Brain microvascular endothelial cell (primary cell): ENCODE measurements around the gene GORAB.

Experiments used
- DNase-seq: peaks from one replicate; pipeline ENCODE4 v3.0.0-alpha.2; 2020
- H3K27ac ChIP-seq: fragments of 250-450 bp; sonication (Bioruptor Pico); 2 replicates; pipeline ENCODE4 v1.5.1; 2020; ENCODE audit warnings: mild to moderate bottlenecking, moderate library complexity
- H3K27me3 ChIP-seq: fragments of 250-450 bp; sonication (Bioruptor Pico); replicated peaks from 2 replicates; pipeline ENCODE4 v1.5.1; 2020; ENCODE audit warnings: mild to moderate bottlenecking
- H3K36me3 ChIP-seq: fragments of 250-450 bp; sonication (Bioruptor Pico); replicated peaks from 2 replicates; pipeline ENCODE4 v1.5.1; 2020; ENCODE audit warnings: mild to moderate bottlenecking
- H3K4me3 ChIP-seq: 2 replicates; pipeline ENCODE4 v1.5.1; 2011; ENCODE audit warnings: low read depth, mild to moderate bottlenecking, control low read depth, low read length, moderate library complexity
- CTCF ChIP-seq: IDR thresholded peaks from 2 replicates; pipeline ENCODE4 v1.5.1; 2011; ENCODE audit warnings: low read depth, mild to moderate bottlenecking, moderate library complexity, low read length, control low read depth, inconsistent platforms; ENCODE audit errors: missing control alignments
- in situ Hi-C: cut with HindIII; loops from 2 replicates; pipeline ENCODE4 v1.10.0; 2017; ENCODE audit warnings: low sequenced_read_pairs, low pct_ligation_motif_present

The GORAB gene

GRCh38 chr1:170586321-170587252, 54.6 kb downstream of the GORAB start:
- in situ Hi-C loops = no loop called here
- H3K27me3 ChIP-seq = no peaks in the 10 kb centered on the region
- no peak overlapping the region for H3K4me3 ChIP-seq
- DNase-seq = no peak
- H3K27ac ChIP-seq = no peak overlapping the region
- no peak for TF ChIP-seq CTCF
- no peaks in the 10 kb centered on the region for H3K36me3 ChIP-seq

- no peak overlapping the region for H3K27ac ChIP-seq
- no peak for TF ChIP-seq CTCF
- in situ Hi-C loops = no loop called here
- no peak for DNase-seq
- no peaks in the 10 kb centered on the region for H3K36me3 ChIP-seq
- H3K4me3 ChIP-seq = no peak overlapping the region
- no peaks in the 10 kb centered on the region for H3K27me3 ChIP-seq
These were observed 55.3 kb downstream of the GORAB start for GRCh38 chr1:170587253-170587593.

GRCh38 chr1:170590921-170591705, 59.1 kb downstream of the GORAB start:
- no peak overlapping the region for H3K4me3 ChIP-seq
- no peak for DNase-seq
- H3K36me3 ChIP-seq = no peaks in the 10 kb centered on the region
- H3K27me3 ChIP-seq = no peaks in the 10 kb centered on the region
- TF ChIP-seq CTCF = no peak
- in situ Hi-C loops = no loop called here
- no peak overlapping the region for H3K27ac ChIP-seq

GRCh38 chr1:170592591-170593111, 60.7 kb downstream of the GORAB start:
- H3K27me3 ChIP-seq = no peaks in the 10 kb centered on the region
- in situ Hi-C loops = no loop called here
- no peak for DNase-seq
- H3K27ac ChIP-seq = no peak overlapping the region
- no peak overlapping the region for H3K4me3 ChIP-seq
- H3K36me3 ChIP-seq = no peaks in the 10 kb centered on the region
- no peak for TF ChIP-seq CTCF

- TF ChIP-seq CTCF = no peak
- DNase-seq = no peak
- Histone ChIP-seq H3K27me3 (no peaks in the 10 kb centered on the region), H3K27ac (no peak overlapping the region), H3K4me3 (no peak overlapping the region), H3K36me3 (no peaks in the 10 kb centered on the region)
- in situ Hi-C loops = no loop called here
These were observed 61.4 kb downstream of the GORAB start for GRCh38 chr1:170593173-170594011.
